Right cardiac atrium (tissue), 5 donors: ENCODE results near the gene TSHR. TPM values are rescaled to one million over a fixed set of nuclear protein-coding genes. Genes with fewer than 3 reads are reported as not detected.
"Not testable (repeated sequence)": the region's sequence is repeated elsewhere in the genome, so short reads cannot be mapped to it uniquely, and the experiment has no call there.

Source experiments
- ATAC-seq, 2 donors: fragments of 200-7000 bp; cut with Tn5 transposase; one replicate each; pipeline versions ENCODE4 v1.8.0 to v1.9.1; 2020; ENCODE audit warnings: moderate library complexity in 2 of 2, mild to moderate bottlenecking in 1 of 2
- DNase-seq, 3 donors: peaks; one replicate each; pipeline ENCODE4 v3.0.0-alpha.2; 2020
- H3K27ac ChIP-seq: one replicate; pipeline ENCODE4 v1.5.1; 2013; ENCODE audit warnings: mild to moderate bottlenecking, low read length, control low read depth, moderate library complexity
- H3K27me3 ChIP-seq: one replicate; pipeline ENCODE4 v1.6.1; 2013; ENCODE audit not compliant: control insufficient read depth, insufficient read depth
- H3K4me1 ChIP-seq: one replicate; pipeline ENCODE4 v1.6.1; 2013; ENCODE audit warnings: low read length; ENCODE audit not compliant: control insufficient read depth, insufficient read depth
- H3K4me3 ChIP-seq: one replicate; pipeline ENCODE4 v1.5.1; 2013; ENCODE audit warnings: low read length, control low read depth
- H3K9me3 ChIP-seq: one replicate; pipeline ENCODE4 v1.6.1; 2013; ENCODE audit warnings: low read length; ENCODE audit not compliant: control insufficient read depth
- WGBS: extraction: QIAGEN DNeasy Blood & Tissue Kit; methylation state at CpG from one replicate; pipeline ENCODE4 v1.1.7; 2013; 5-methylcytosine and 5-hydroxymethylcytosine counted together
- intact Hi-C, 4 donors: fragments of 100-400 bp; cut with DNase I; formaldehyde crosslinking; loops; one replicate each; pipeline versions ENCODE4 v1.11.0 to v1.14.0; 2022 to 2023
- polyA plus RNA-seq: library from polyadenylated mRNA; stranded (reverse); fragments of 200-250 nt; gene quantifications from one replicate; pipeline ENCODE4 v1.2.3, GENCODE V29; 2013
- total RNA-seq, 4 donors: library from RNA; stranded (reverse); fragmentation: NEBNext Ultra II Directional; extraction: Animal tissue kit (Norgen Biotek cat#: 25700); gene quantifications; one replicate each; pipeline ENCODE4 v1.2.1, GENCODE V29; 2021
- donor health status: healthy with polysubstance abuse.
- donor health status: DM: no; HTN: yes; CAD: no.
- donor health status: DM: no; HTN: no; CAD: no.
- donor health status: DM: no; HTN: yes; CAD: no; lungs with severe emphysema.
- donor health status: DM: yes; HTN: yes; CAD: no.

Gene TSHR
- total and polyA plus RNA-seq, 5 donors = 0.07 TPM; not detected in 4

- Histone ChIP-seq H3K4me1 (no peaks in the 10 kb centered on the region), H3K4me3 (no peak overlapping the region), H3K9me3 (no peaks in the 10 kb centered on the region), H3K27me3 (no peaks in the 10 kb centered on the region), H3K27ac (no peak overlapping the region)
- ATAC-seq (no peak), DNase-seq (no peak)
- intact Hi-C loops = no loop called here
- 83% methylated on average over 1 of the region's 1 CpG for WGBS
Observed at GRCh38 chr14:81028461-81028860, 73.0 kb downstream of the TSHR start.

GRCh38 chr14:81031488-81031887 lies 76.1 kb downstream of the TSHR start:
- Histone ChIP-seq H3K27me3 (no peaks in the 10 kb centered on the region), H3K27ac (no peak overlapping the region), H3K4me3 (no peak overlapping the region), H3K9me3 (no peaks in the 10 kb centered on the region), H3K4me1 (no peaks in the 10 kb centered on the region)
- ATAC-seq (no peak), DNase-seq (peak in 1 of 3 donors; percentile 40)
- intact Hi-C loops = no loop called here
- 82% methylated on average over 3 of the region's 3 CpGs for WGBS

GRCh38 chr14:81033698-81034240 lies 78.3 kb downstream of the TSHR start:
- 43% methylated on average over 1 of the region's 1 CpG for WGBS
- no peak overlapping the region for H3K27ac ChIP-seq

GRCh38 chr14:81042438-81042837 lies 87.0 kb downstream of the TSHR start:
- no peaks in the 10 kb centered on the region for H3K27me3 ChIP-seq
- no peak overlapping the region for H3K4me3 ChIP-seq
- ATAC-seq (no peak), DNase-seq (no peak)
- H3K9me3 ChIP-seq = no peaks in the 10 kb centered on the region
- intact Hi-C loops = no loop called here
- WGBS = 67% methylated on average over 1 of the region's 1 CpG
- H3K27ac ChIP-seq = no peak overlapping the region
- H3K4me1 ChIP-seq = no peaks in the 10 kb centered on the region

More at GRCh38 chr14:81033698-81034240, 78.3 kb downstream of the TSHR start:
- Histone ChIP-seq H3K4me1 (no peaks in the 10 kb centered on the region), H3K4me3 (no peak overlapping the region), H3K9me3 (no peaks in the 10 kb centered on the region), H3K27me3 (no peaks in the 10 kb centered on the region)
- intact Hi-C loops = no loop called here
- ATAC-seq = no peak
- no peak for DNase-seq

GRCh38 chr14:81051547-81051946 lies 96.1 kb downstream of the TSHR start:
- ATAC-seq = no peak
- WGBS = 83% methylated on average over 1 of the region's 1 CpG
- no peaks in the 10 kb centered on the region for H3K4me1 ChIP-seq
- intact Hi-C loops = no loop called here
- H3K27ac ChIP-seq = no peak overlapping the region
- no peaks in the 10 kb centered on the region for H3K27me3 ChIP-seq
- no peaks in the 10 kb centered on the region for H3K9me3 ChIP-seq
- H3K4me3 ChIP-seq = no peak overlapping the region
- no peak for DNase-seq

- H3K4me1 ChIP-seq, H3K27me3 ChIP-seq, H3K27ac ChIP-seq, intact Hi-C loops, H3K4me3 ChIP-seq, H3K9me3 ChIP-seq, ATAC-seq, DNase-seq: not testable (repeated sequence)
- WGBS = 91% methylated on average over 2 of the region's 2 CpGs
Observed at GRCh38 chr14:81054057-81054456, 98.6 kb downstream of the TSHR start.

GRCh38 chr14:81055971-81056370 lies 100.5 kb downstream of the TSHR start:
- 92% methylated on average over 5 of the region's 5 CpGs for WGBS
- intact Hi-C loops = no loop called here
- DNase-seq (no peak), ATAC-seq (no peak)
- no peaks in the 10 kb centered on the region for H3K27me3 ChIP-seq
- no peak overlapping the region for H3K27ac ChIP-seq
- no peak overlapping the region for H3K4me3 ChIP-seq
- no peaks in the 10 kb centered on the region for H3K4me1 ChIP-seq
- H3K9me3 ChIP-seq = no peaks in the 10 kb centered on the region

GRCh38 chr14:81062380-81062779 lies 107.0 kb downstream of the TSHR start:
- DNase-seq (no peak), ATAC-seq (no peak)
- H3K27ac ChIP-seq = no peak overlapping the region
- intact Hi-C loops = no loop called here
- 53% methylated on average over 4 of the region's 4 CpGs for WGBS
- no peaks in the 10 kb centered on the region for H3K4me1 ChIP-seq
- no peaks in the 10 kb centered on the region for H3K27me3 ChIP-seq
- H3K4me3 ChIP-seq = no peak overlapping the region
- H3K9me3 ChIP-seq = no peaks in the 10 kb centered on the region

- H3K9me3 ChIP-seq = no peaks in the 10 kb centered on the region
- no peak overlapping the region for H3K27ac ChIP-seq
- H3K4me3 ChIP-seq = no peak overlapping the region
- H3K27me3 ChIP-seq = no peaks in the 10 kb centered on the region
- intact Hi-C loops = no loop called here
- ATAC-seq (no peak), DNase-seq (no peak)
- WGBS = 17% methylated on average over 4 of the region's 4 CpGs
- no peaks in the 10 kb centered on the region for H3K4me1 ChIP-seq
Observed at GRCh38 chr14:81062816-81063215, 107.4 kb downstream of the TSHR start.

- H3K4me1 ChIP-seq = no peaks in the 10 kb centered on the region
- no peaks in the 10 kb centered on the region for H3K9me3 ChIP-seq
- DNase-seq (no peak), ATAC-seq (no peak)
- H3K27ac ChIP-seq = no peak overlapping the region
- intact Hi-C loops = no loop called here
- no peak overlapping the region for H3K4me3 ChIP-seq
- WGBS = 62% methylated on average over 1 of the region's 1 CpG
- H3K27me3 ChIP-seq = no peaks in the 10 kb centered on the region
Observed at GRCh38 chr14:81066672-81067071, 111.3 kb downstream of the TSHR start.

GRCh38 chr14:81067156-81067555 lies 111.7 kb downstream of the TSHR start:
- Histone ChIP-seq H3K27ac (no peak overlapping the region), H3K27me3 (no peaks in the 10 kb centered on the region), H3K4me3 (no peak overlapping the region), H3K9me3 (no peaks in the 10 kb centered on the region), H3K4me1 (no peaks in the 10 kb centered on the region)
- ATAC-seq = no peak
- no peak for DNase-seq
- 84% methylated on average over 2 of the region's 2 CpGs for WGBS
- intact Hi-C loops = no loop called here

GRCh38 chr14:81068176-81068782 lies 112.9 kb downstream of the TSHR start:
- Histone ChIP-seq H3K27ac (no peak overlapping the region), H3K27me3 (no peaks in the 10 kb centered on the region), H3K4me3 (no peak overlapping the region), H3K4me1 (no peaks in the 10 kb centered on the region), H3K9me3 (no peaks in the 10 kb centered on the region)
- DNase-seq (no peak), ATAC-seq (no peak)
- WGBS = 86% methylated on average over 2 of the region's 2 CpGs
- intact Hi-C loops = no loop called here
